Naive thymus-derived CD8-positive, alpha-beta T cell (primary cell): Measurements from ENCODE around the gene SLC35D1. TPM values are rescaled to one million over a fixed set of nuclear protein-coding genes. Genes with fewer than 3 reads are reported as not detected.
"Not testable (repeated sequence)": the region's sequence is repeated elsewhere in the genome, so short reads cannot be mapped to it uniquely, and the experiment has no call there.

Source experiments
- ATAC-seq, 2 donors: fragments of 150-1000 bp; cut with Tn5 transposase in 1 of 2; sonication (Bioruptor Pico), chemical (Tn5 transposase) in 1 of 2; 1 replicate in 1 of 2; 2 replicates in 1 of 2; pipeline ENCODE4 v1.10.0; 2021; ENCODE audit warnings: mild to moderate bottlenecking in 2 of 2, moderate library complexity in 2 of 2
- POLR2A ChIA-PET: fragments of 350-600 bp; sonication (Branson Sonifier 250); formaldehyde crosslinking; loops from one replicate; lab custom pipeline; 2021; ENCODE audit warnings: antibody characterized with exemption; lab: Charles Lee
- DNase-seq, 10 donors: peaks; one replicate each; pipeline versions ENCODE4 v3.0.0 to v3.0.0-alpha.2; 2020 to 2022
- H3K27ac Mint-ChIP-seq, 10 donors: one replicate each; pipeline ENCODE4 v1.8.0; 2020 to 2022; ENCODE audit warnings: mild to moderate bottlenecking in 10 of 10, mixed read lengths in 10 of 10, moderate library complexity in 4 of 10, inconsistent platforms in 1 of 10
- H3K27me3 Mint-ChIP-seq, 5 donors: one replicate each; pipeline ENCODE4 v1.8.0; 2021 to 2022; ENCODE audit warnings: mixed read lengths in 5 of 5
- H3K36me3 Mint-ChIP-seq, 3 donors: one replicate each; pipeline ENCODE4 v1.8.0; 2020 to 2022; ENCODE audit warnings: mixed read lengths in 3 of 3, mild to moderate bottlenecking in 2 of 3, inconsistent platforms in 1 of 3
- H3K4me1 Mint-ChIP-seq, 4 donors: one replicate each; pipeline ENCODE4 v1.8.0; 2021 to 2022; ENCODE audit warnings: mixed read lengths in 4 of 4
- H3K4me3 Mint-ChIP-seq, 10 donors: one replicate each; pipeline ENCODE4 v1.8.0; 2020 to 2022; ENCODE audit warnings: mild to moderate bottlenecking in 10 of 10, mixed read lengths in 10 of 10, moderate library complexity in 6 of 10, inconsistent platforms in 1 of 10
- H3K9me3 Mint-ChIP-seq, 9 donors: one replicate each; pipeline ENCODE4 v1.8.0; 2020 to 2022; ENCODE audit warnings: mixed read lengths in 9 of 9, mild to moderate bottlenecking in 3 of 9, inconsistent platforms in 1 of 9, moderate library complexity in 1 of 9
- polyA plus RNA-seq, 3 donors: library from polyadenylated mRNA; unstranded; fragments of 300-500 nt; fragmentation: Illumina TruSeq; gene quantifications; one replicate each; pipeline ENCODE4 v1.2.3, GENCODE V29; 2021
- total RNA-seq, 8 experiments: library from RNA in 2 of 8; stranded (reverse) in 2 of 8; gene quantifications; one replicate each; pipeline ENCODE4 v1.2.3 and lab custom pipeline; 2021 to 2026

The SLC35D1 gene
- total and polyA plus RNA-seq, 5 experiments from 2014 or later: 4.6 to 22.8 (median 6.2) TPM

- Mint-ChIP-seq H3K9me3 (peaks cover under 1 to 44% (median 22%) of the 10 kb centered on the region in 9 donors), H3K36me3 (peaks cover 1 to 31% (median 15%) of the 10 kb centered on the region in 3 donors)
- H3K4me3 Mint-ChIP-seq, ATAC-seq, H3K27ac Mint-ChIP-seq, DNase-seq, H3K4me1 Mint-ChIP-seq, POLR2A ChIA-PET, H3K27me3 Mint-ChIP-seq: not testable (repeated sequence)
Measured at GRCh38 chr1:67067655-67068054, 13.7 kb upstream of the SLC35D1 start.

DNA sequence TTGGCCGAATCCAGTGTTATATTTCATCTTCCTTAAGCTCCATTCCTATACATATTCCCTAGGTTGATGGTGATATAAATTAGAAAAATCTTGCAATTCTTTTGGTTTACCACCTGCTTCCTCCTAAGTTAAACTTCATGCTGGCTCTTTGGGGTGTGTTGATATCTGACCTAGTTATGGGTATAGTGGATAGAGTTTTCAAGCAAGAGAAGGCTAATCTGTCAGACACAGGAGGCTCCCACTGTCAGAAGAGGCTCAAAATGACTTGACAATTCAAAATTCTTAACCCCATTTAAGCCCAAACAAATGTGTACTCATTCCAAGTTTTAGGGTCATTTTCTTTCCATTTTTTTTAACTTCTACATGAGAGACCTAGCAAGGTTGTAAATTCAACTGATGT lies 8.5 kb upstream of the SLC35D1 start:
- no peak for ATAC-seq
- POLR2A ChIA-PET: no interaction called here
- no peak overlapping the region for H3K4me3 Mint-ChIP-seq

GRCh38 chr1:67061266-67061665 lies 7.3 kb upstream of the SLC35D1 start:
- POLR2A ChIA-PET: no interaction called here
- DNase-seq (no peak), ATAC-seq (no peak)
- Mint-ChIP-seq H3K36me3 (no peaks in the 10 kb centered on the region), H3K9me3 (no peaks in the 10 kb centered on the region), H3K27me3 (peaks cover 0 to 9% (median 5%) of the 10 kb centered on the region in 5 donors), H3K4me1 (no peaks in the 10 kb centered on the region), H3K4me3 (no peak overlapping the region), H3K27ac (no peak overlapping the region)

More for the DNA sequence above, 8.5 kb upstream of the SLC35D1 start:
- H3K27ac Mint-ChIP-seq: no peak overlapping the region
- peaks cover 0 to 9% (median 5%) of the 10 kb centered on the region in 5 donors for H3K27me3 Mint-ChIP-seq
- H3K9me3 Mint-ChIP-seq: peaks cover 0 to 9% (median 7%) of the 10 kb centered on the region in 9 donors
- no peak for DNase-seq
- peaks cover 0 to 8% (median 6%) of the 10 kb centered on the region in 3 donors for H3K36me3 Mint-ChIP-seq
- no peaks in the 10 kb centered on the region for H3K4me1 Mint-ChIP-seq

DNA sequence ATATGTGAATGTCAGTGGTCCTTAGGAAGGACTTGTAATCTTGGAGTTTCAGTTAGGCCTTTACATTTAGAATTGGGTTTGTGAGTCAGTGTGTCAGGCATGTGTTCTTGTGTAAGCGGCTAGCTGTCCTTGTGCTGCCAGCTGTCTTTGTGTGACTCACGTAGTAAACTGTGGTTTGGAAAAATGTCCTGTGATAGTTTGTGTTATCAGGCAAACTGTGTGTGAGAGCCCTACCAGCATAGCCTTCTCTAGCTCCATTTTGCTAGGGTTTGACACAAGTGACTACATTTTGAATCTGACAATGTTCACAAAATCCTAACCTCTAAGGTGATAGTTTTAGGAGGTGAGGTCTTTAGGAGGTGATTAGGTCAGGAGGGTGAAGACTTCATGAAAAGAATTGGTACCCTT lies 6.9 kb upstream of the SLC35D1 start:
- DNase-seq: no peak
- Mint-ChIP-seq H3K9me3 (no peaks in the 10 kb centered on the region), H3K27ac (no peak overlapping the region), H3K36me3 (no peaks in the 10 kb centered on the region), H3K4me1 (peaks cover 0 to 3% (median 0%) of the 10 kb centered on the region in 4 donors), H3K4me3 (no peak overlapping the region), H3K27me3 (peaks cover 0 to 9% (median 5%) of the 10 kb centered on the region in 5 donors)
- no peak for ATAC-seq
- POLR2A ChIA-PET: no interaction called here

DNA sequence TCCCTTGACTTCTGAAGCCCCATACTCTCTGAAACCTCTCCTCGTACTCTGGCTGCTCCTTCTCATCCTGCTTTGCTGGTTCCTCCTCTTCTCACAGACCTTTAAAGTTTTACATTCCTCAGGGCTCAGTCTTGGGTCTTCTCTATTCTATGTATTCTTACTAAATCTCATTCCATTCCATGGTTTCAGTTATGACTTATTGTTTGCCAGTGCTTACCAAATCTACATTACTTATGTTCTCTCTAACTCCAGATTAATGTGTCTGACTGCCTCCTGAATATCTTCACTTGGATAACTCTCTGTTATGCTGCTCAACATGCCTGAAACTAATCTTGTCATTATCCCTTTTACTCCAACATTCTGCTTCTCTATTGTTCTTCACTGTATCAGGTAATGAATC lies 5.4 kb upstream of the SLC35D1 start:
- Mint-ChIP-seq H3K36me3 (no peaks in the 10 kb centered on the region), H3K4me1 (peaks cover 3 to 5% (median 5%) of the 10 kb centered on the region in 4 donors), H3K9me3 (no peaks in the 10 kb centered on the region), H3K27me3 (peaks cover 0 to 2% (median 0%) of the 10 kb centered on the region in 5 donors), H3K27ac (no peak overlapping the region), H3K4me3 (no peak overlapping the region)
- no peak for DNase-seq
- no peak for ATAC-seq
- POLR2A ChIA-PET: no interaction called here

DNA sequence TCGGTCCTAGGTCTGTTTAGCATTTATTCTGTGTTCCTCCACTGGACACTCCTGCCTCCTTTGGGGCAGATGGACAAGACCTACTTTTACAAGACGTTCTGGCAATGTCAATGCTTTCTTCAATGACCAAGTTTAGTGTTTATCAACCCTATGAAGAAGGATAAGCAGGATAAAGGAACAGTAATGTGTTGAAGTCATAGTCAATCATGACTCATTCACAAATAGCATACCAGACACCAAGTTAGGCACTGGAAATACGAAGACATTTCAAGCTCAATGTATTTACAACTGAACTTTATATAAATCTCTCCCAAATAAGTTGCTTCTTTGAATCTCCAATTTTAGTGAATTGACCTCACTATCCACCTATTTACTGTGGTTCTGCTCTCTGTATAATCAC lies 4.8 kb upstream of the SLC35D1 start:
- Mint-ChIP-seq H3K27me3 (peaks cover 0 to 1% (median 0%) of the 10 kb centered on the region in 5 donors), H3K4me1 (peaks cover 4 to 7% (median 5%) of the 10 kb centered on the region in 4 donors), H3K27ac (no peak overlapping the region), H3K4me3 (no peak overlapping the region), H3K36me3 (no peaks in the 10 kb centered on the region), H3K9me3 (no peaks in the 10 kb centered on the region)
- POLR2A ChIA-PET: no interaction called here
- DNase-seq (no peak), ATAC-seq (no peak)

GRCh38 chr1:67058242-67058641 lies 4.3 kb upstream of the SLC35D1 start:
- Mint-ChIP-seq H3K36me3 (no peaks in the 10 kb centered on the region), H3K4me3 (no peak overlapping the region), H3K9me3 (no peaks in the 10 kb centered on the region), H3K4me1 (peaks cover 4 to 7% (median 5%) of the 10 kb centered on the region in 4 donors), H3K27ac (no peak overlapping the region), H3K27me3 (peaks cover 0 to 1% (median 0%) of the 10 kb centered on the region in 5 donors)
- DNase-seq (no peak), ATAC-seq (no peak)
- POLR2A ChIA-PET: no interaction called here

GRCh38 chr1:67053535-67053784 lies 488 bp downstream of the SLC35D1 start:
- ATAC-seq: peak; percentile 35 to 48
- no peaks in the 10 kb centered on the region for H3K9me3 Mint-ChIP-seq

DNA sequence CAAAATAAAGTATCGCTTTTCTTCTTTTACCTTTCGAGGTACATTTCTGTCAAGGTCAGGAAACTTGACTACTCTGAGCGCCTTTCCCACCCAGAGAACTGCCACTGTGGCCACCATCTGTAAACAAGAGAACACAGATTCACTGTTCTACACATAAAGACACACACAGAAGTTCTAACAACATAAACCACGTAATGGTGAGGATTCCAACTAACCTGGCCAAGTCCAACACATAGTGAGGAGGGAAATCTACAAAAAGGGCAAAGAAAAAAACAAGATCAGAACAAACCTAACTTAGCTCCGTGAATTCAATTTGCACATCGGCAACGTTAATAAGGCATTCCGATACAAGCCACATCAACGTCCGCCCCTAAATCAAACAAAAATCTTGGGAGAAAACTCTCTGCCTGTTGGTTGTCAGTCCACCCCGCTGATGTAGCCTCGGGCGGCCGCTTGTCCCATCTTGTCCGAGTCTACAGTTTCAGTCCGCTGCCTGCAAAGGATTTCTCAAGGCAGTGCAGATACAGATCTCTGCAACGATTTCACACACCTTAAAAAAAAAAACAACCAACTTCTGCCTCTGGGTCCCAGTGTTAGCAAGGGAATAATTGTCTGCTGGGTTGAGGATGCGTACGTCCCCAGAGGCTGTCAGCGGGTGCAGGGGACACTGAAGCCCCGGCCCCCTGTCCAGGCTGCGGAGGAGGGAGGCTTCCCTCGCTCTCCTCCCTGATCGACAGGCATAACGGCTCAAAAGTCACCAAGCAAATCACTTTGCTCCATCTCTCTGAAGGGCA lies 1.0 kb downstream of the SLC35D1 start:
- H3K27me3 Mint-ChIP-seq: no peaks in the 10 kb centered on the region
- H3K4me1 Mint-ChIP-seq: peaks cover 14 to 31% (median 29%) of the 10 kb centered on the region in 4 donors
- H3K27ac Mint-ChIP-seq: peak overlapping the region; percentile 79 to 95 (median 90)
- H3K36me3 Mint-ChIP-seq: peaks cover 8 to 33% (median 19%) of the 10 kb centered on the region in 3 donors
- H3K9me3 Mint-ChIP-seq: no peaks in the 10 kb centered on the region
- peak overlapping the region; percentile 81 to 94 (median 92) for H3K4me3 Mint-ChIP-seq
- POLR2A ChIA-PET: interaction anchor here (0.6 to 2.1 kb wide), 28 partner anchors 10 to 377 kb away, joined by 3 to 16 read pairs (median 3); partner anchors contain the start of genes DNAI4, MIER1 and SERBP1
- DNase-seq (peak in 6 of 10 donors; percentile 3 to 59 (median 32)), ATAC-seq (peak in 1 of 2 donors; percentile 58)

More at GRCh38 chr1:67053535-67053784, 488 bp downstream of the SLC35D1 start:
- POLR2A ChIA-PET: interaction anchor here (0.6 to 2.1 kb wide), 27 partner anchors 10 to 376 kb away, joined by 3 to 16 read pairs (median 3); partner anchors contain the start of genes DNAI4, MIER1 and SERBP1
- peak overlapping the region; percentile 88 to 98 (median 97) for H3K27ac Mint-ChIP-seq
- peak overlapping the region; percentile 81 to 97 (median 94) for H3K4me3 Mint-ChIP-seq
- H3K27me3 Mint-ChIP-seq: no peaks in the 10 kb centered on the region
- DNase-seq: peak in 5 of 10 donors; percentile 3 to 64 (median 25)
- H3K4me1 Mint-ChIP-seq: peaks cover 14 to 31% (median 28%) of the 10 kb centered on the region in 4 donors
- peaks cover 8 to 28% (median 16%) of the 10 kb centered on the region in 3 donors for H3K36me3 Mint-ChIP-seq

DNA sequence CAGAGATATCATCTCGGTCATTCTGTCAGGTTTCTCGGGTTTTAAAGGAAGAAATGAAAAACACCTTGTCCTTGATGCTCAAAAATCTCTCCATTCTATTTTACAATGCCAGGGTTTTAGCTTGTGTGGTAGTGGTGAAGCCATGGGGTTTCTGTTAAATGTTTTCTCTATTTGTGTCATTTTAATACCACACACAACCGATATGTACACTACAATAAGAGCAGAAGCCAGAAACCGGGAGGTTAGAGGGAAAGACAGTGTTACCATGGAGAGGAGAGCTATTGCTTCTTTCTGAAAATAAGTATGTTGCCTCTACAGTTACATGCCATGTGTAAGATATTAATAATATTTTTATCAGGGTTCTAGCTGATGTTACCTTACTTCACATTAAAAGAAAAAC lies 2.8 kb downstream of the SLC35D1 start:
- ATAC-seq: no peak
- no peak for DNase-seq
- Mint-ChIP-seq H3K36me3 (peaks cover 8 to 48% (median 29%) of the 10 kb centered on the region in 3 donors), H3K27me3 (no peaks in the 10 kb centered on the region), H3K9me3 (no peaks in the 10 kb centered on the region), H3K27ac (no peak overlapping the region), H3K4me1 (peaks cover 14 to 34% (median 30%) of the 10 kb centered on the region in 4 donors), H3K4me3 (peak overlapping the region in 8 of 10 donors; percentile 4 to 64 (median 31))
- POLR2A ChIA-PET: interaction anchor here (1.1 kb wide), 1 partner anchor 98 kb away, joined by 3 read pairs; no protein-coding TSS in a partner anchor

DNA sequence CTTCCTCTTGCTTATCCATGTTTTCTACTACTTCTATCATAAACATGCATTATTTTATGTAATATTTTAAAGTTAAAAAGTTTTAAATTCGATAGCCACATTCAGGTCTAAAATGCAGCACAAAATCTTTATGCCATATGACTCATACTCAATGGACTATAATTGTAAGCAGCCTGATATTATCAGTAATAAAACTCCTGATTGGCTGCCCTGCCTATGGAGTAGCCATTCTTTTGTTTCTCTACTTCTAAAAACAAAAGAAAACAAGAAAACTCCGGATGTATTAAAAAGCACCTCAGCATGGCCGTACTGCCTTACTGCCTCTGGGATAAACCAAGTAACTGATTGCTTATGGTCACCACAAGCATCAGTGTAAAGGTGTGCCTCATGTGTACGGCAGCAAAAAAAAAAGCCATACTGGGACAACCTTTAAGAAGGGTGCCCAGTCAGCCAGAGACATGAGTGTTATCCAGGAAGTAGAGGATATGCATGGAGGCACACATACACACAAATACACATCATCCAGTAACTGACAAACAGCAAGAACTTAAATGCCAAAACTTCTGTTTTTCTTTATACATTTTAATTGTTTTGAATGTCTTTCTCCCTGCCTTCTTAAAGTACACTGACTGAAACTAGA lies 9.2 kb downstream of the SLC35D1 start:
- peaks cover 12 to 89% (median 72%) of the 10 kb centered on the region in 3 donors for H3K36me3 Mint-ChIP-seq
- POLR2A ChIA-PET: no interaction called here
- peak overlapping the region in 1 of 10 donors; percentile 47 for H3K27ac Mint-ChIP-seq
- peaks cover 12 to 27% (median 18%) of the 10 kb centered on the region in 4 donors for H3K4me1 Mint-ChIP-seq
- no peak for ATAC-seq
- DNase-seq: no peak
- no peak overlapping the region for H3K4me3 Mint-ChIP-seq
- no peaks in the 10 kb centered on the region for H3K27me3 Mint-ChIP-seq
- no peaks in the 10 kb centered on the region for H3K9me3 Mint-ChIP-seq

- DNase-seq (no peak), ATAC-seq (no peak)
- H3K4me3 Mint-ChIP-seq: no peak overlapping the region
- peaks cover 12 to 27% (median 20%) of the 10 kb centered on the region in 4 donors for H3K4me1 Mint-ChIP-seq
- POLR2A ChIA-PET: interaction anchor here (1.0 kb wide), 1 partner anchor 10 kb away, joined by 3 read pairs; the partner anchor contains the start of gene SLC35D1
- peaks cover 13 to 89% (median 77%) of the 10 kb centered on the region in 3 donors for H3K36me3 Mint-ChIP-seq
- no peaks in the 10 kb centered on the region for H3K9me3 Mint-ChIP-seq
- H3K27me3 Mint-ChIP-seq: no peaks in the 10 kb centered on the region
- H3K27ac Mint-ChIP-seq: no peak overlapping the region
Measured at GRCh38 chr1:67043366-67043765, 10.6 kb downstream of the SLC35D1 start.
